GM12865 (cell line): ENCODE measurements around the gene SLC19A1.

Source experiments
- DNase-seq: peaks from one replicate; pipeline ENCODE4 v3.0.0; 2010; ENCODE audit warnings: low read depth
- H3K4me3 ChIP-seq: 2 replicates; pipeline ENCODE4 v1.5.1; 2011; ENCODE audit warnings: mild to moderate bottlenecking, low read depth, low read length, control low read depth
- CTCF ChIP-seq: IDR thresholded peaks from 2 replicates; pipeline ENCODE4 v1.5.1; 2011; ENCODE audit warnings: low read length, control low read depth, low read depth, inconsistent platforms; ENCODE audit not compliant: insufficient read depth; ENCODE audit errors: missing control alignments

SLC19A1 gene

GRCh38 chr21:45513003-45513717 lies 29.1 kb downstream of the SLC19A1 start:
- TF ChIP-seq CTCF, result no peak
- DNase-seq, result no peak

GRCh38 chr21:45512626-45513002 lies 29.6 kb downstream of the SLC19A1 start:
- TF ChIP-seq CTCF, result no peak
- no peak overlapping the region for H3K4me3 ChIP-seq
- no peak for DNase-seq

More at GRCh38 chr21:45513003-45513717, 29.1 kb downstream of the SLC19A1 start:
- no peak overlapping the region for H3K4me3 ChIP-seq

GRCh38 chr21:45511661-45512431 lies 30.4 kb downstream of the SLC19A1 start:
- TF ChIP-seq CTCF, result no peak
- no peak overlapping the region for H3K4me3 ChIP-seq
- DNase-seq, result no peak

GRCh38 chr21:45511007-45511406 lies 31.2 kb downstream of the SLC19A1 start:
- TF ChIP-seq CTCF, result no peak
- H3K4me3 ChIP-seq, result no peak overlapping the region
- no peak for DNase-seq

- no peak for TF ChIP-seq CTCF
- DNase-seq, result no peak
- no peak overlapping the region for H3K4me3 ChIP-seq
Observed at GRCh38 chr21:45510466-45510955, 31.7 kb downstream of the SLC19A1 start.

GRCh38 chr21:45509566-45510465 lies 32.4 kb downstream of the SLC19A1 start:
- no peak overlapping the region for H3K4me3 ChIP-seq
- no peak for DNase-seq
- TF ChIP-seq CTCF, result no peak
